ENCODE data around the gene PCNA. TPM values are rescaled to one million over a fixed set of nuclear protein-coding genes. Genes with fewer than 3 reads are reported as not detected.

PCNA gene
- total RNA-seq, 2 donors from 2014 or later, result 168 to 169 TPM

GRCh38 chr20:5116875-5117274, 2.9 kb downstream of the PCNA start:
- H3K4me3 Mint-ChIP-seq, result peak overlapping the region; percentile 92

GRCh38 chr20:5114403-5114802, 5.4 kb downstream of the PCNA start:
- H3K9ac ChIP-seq (ENCODE audit: extremely low read depth, low read length, poor library complexity, severe bottlenecking), result no peak overlapping the region
- H3K9me3 ChIP-seq (ENCODE audit: control insufficient read depth, low read length), result no peaks in the 10 kb centered on the region
- peak overlapping the region; percentile 74 for H3K27ac Mint-ChIP-seq
- no peak for DNase-seq
- H3K4me3 Mint-ChIP-seq, result peak overlapping the region; percentile 92
- peaks cover 59% of the 10 kb centered on the region for H3K36me3 Mint-ChIP-seq (ENCODE audit: low read depth)
- H3K4me3 ChIP-seq (ENCODE audit: low read length), result no peak overlapping the region
- 50 to 63% methylated on average over 2 to 3 of the region's 3 CpGs for WGBS, 2 experiments (ENCODE audit: insufficient coverage in 1 of 2, insufficient read length in 1 of 2)
- no peaks in the 10 kb centered on the region for H3K27me3 ChIP-seq (ENCODE audit: control insufficient read depth, insufficient read depth, low read length, poor library complexity, severe bottlenecking)
- peaks cover 60% of the 10 kb centered on the region for H3K36me3 ChIP-seq (ENCODE audit: control insufficient read depth, insufficient read depth, low read length)
- no peaks in the 10 kb centered on the region for H3K27me3 Mint-ChIP-seq (ENCODE audit: insufficient read depth)
- peaks cover 16% of the 10 kb centered on the region for H3K4me1 Mint-ChIP-seq
- H3K4me1 ChIP-seq (ENCODE audit: control insufficient read depth, insufficient read depth, low read length), result no peaks in the 10 kb centered on the region
- TF ChIP-seq, protein P1, sequence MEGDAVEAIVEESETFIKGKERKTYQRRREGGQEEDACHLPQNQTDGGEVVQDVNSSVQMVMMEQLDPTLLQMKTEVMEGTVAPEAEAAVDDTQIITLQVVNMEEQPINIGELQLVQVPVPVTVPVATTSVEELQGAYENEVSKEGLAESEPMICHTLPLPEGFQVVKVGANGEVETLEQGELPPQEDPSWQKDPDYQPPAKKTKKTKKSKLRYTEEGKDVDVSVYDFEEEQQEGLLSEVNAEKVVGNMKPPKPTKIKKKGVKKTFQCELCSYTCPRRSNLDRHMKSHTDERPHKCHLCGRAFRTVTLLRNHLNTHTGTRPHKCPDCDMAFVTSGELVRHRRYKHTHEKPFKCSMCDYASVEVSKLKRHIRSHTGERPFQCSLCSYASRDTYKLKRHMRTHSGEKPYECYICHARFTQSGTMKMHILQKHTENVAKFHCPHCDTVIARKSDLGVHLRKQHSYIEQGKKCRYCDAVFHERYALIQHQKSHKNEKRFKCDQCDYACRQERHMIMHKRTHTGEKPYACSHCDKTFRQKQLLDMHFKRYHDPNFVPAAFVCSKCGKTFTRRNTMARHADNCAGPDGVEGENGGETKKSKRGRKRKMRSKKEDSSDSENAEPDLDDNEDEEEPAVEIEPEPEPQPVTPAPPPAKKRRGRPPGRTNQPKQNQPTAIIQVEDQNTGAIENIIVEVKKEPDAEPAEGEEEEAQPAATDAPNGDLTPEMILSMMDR (conservative IDR thresholded peaks at IDR 0.05), result no peak
- H3K27ac ChIP-seq (ENCODE audit: low read depth, low read length), result no peak overlapping the region
- H3K9me3 Mint-ChIP-seq, result no peaks in the 10 kb centered on the region

More at GRCh38 chr20:5116875-5117274, 2.9 kb downstream of the PCNA start:
- Mint-ChIP-seq H3K27ac (no peak overlapping the region), H3K4me1 (peaks cover 16% of the 10 kb centered on the region), H3K27me3 (ENCODE audit: insufficient read depth) (no peaks in the 10 kb centered on the region), H3K36me3 (ENCODE audit: low read depth) (peaks cover 47% of the 10 kb centered on the region), H3K9me3 (no peaks in the 10 kb centered on the region)
- Histone ChIP-seq H3K4me3 (ENCODE audit: low read length) (peak overlapping the region; percentile 100), H3K27ac (ENCODE audit: low read depth, low read length) (no peak overlapping the region), H3K9ac (ENCODE audit: extremely low read depth, low read length, poor library complexity, severe bottlenecking) (no peak overlapping the region), H3K36me3 (ENCODE audit: control insufficient read depth, insufficient read depth, low read length) (peaks cover 45% of the 10 kb centered on the region), H3K4me1 (ENCODE audit: control insufficient read depth, insufficient read depth, low read length) (no peaks in the 10 kb centered on the region), H3K9me3 (ENCODE audit: control insufficient read depth, low read length) (no peaks in the 10 kb centered on the region), H3K27me3 (ENCODE audit: control insufficient read depth, insufficient read depth, low read length, poor library complexity, severe bottlenecking) (no peaks in the 10 kb centered on the region)
- TF ChIP-seq, protein P1 (conservative IDR thresholded peaks at IDR 0.05), result no peak
- no peak for DNase-seq
- WGBS, 2 experiments (ENCODE audit: insufficient coverage in 1 of 2, insufficient read length in 1 of 2), result 92% methylated on average over 3 of the region's 3 CpGs; no CpG with 5 or more reads in 1 of the 2 experiments

DNA sequence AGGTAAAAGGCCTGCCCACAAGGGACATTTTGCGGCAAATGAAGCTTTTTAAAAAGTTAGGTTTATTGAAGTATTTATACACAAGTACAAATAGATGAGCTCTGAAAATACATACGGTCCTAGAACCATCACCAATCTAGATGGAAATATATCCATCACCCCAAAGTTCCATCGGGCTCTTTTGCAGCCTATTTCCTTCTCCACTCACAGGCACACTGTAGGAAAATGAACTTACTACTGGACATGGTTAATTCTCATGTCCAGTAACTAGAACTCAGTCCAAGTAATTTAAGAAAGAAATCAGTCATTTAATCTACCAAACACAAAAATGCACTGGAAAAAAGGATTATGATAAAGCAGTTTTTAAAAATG, 6.2 kb downstream of the PCNA start:
- Mint-ChIP-seq H3K4me1 (peaks cover 16% of the 10 kb centered on the region), H3K27me3 (ENCODE audit: insufficient read depth) (no peaks in the 10 kb centered on the region), H3K27ac (peak overlapping the region; percentile 94), H3K4me3 (peak overlapping the region; percentile 92), H3K36me3 (ENCODE audit: low read depth) (peaks cover 62% of the 10 kb centered on the region), H3K9me3 (no peaks in the 10 kb centered on the region)
- 60 to 80% methylated on average over 1 to 3 of the region's 3 CpGs for WGBS, 2 experiments (ENCODE audit: insufficient coverage in 1 of 2, insufficient read length in 1 of 2)
- Histone ChIP-seq H3K4me3 (ENCODE audit: low read length) (peak overlapping the region; percentile 95), H3K36me3 (ENCODE audit: control insufficient read depth, insufficient read depth, low read length) (peaks cover 68% of the 10 kb centered on the region), H3K27ac (ENCODE audit: low read depth, low read length) (peak overlapping the region; percentile 87), H3K9ac (ENCODE audit: extremely low read depth, low read length, poor library complexity, severe bottlenecking) (peak overlapping the region; percentile 71), H3K9me3 (ENCODE audit: control insufficient read depth, low read length) (no peaks in the 10 kb centered on the region), H3K4me1 (ENCODE audit: control insufficient read depth, insufficient read depth, low read length) (no peaks in the 10 kb centered on the region), H3K27me3 (ENCODE audit: control insufficient read depth, insufficient read depth, low read length, poor library complexity, severe bottlenecking) (no peaks in the 10 kb centered on the region)
- TF ChIP-seq, protein P1 (conservative IDR thresholded peaks at IDR 0.05), result no peak
- no peak for DNase-seq
